GM12873 (cell line): Measurements from ENCODE around the gene IGDCC3.

Experiments
- TF ChIP-seq, protein P1 (sequence below): IDR thresholded peaks from 2 replicates; pipeline ENCODE4 v1.5.1; 2012; ENCODE audit warnings: low read depth, mild to moderate bottlenecking, moderate library complexity, low read length, control low read depth; ENCODE audit not compliant: insufficient read depth; ENCODE audit errors: missing control alignments

Gene IGDCC3

GRCh38 chr15:65323071-65323511, 54.7 kb downstream of the IGDCC3 start:
- TF ChIP-seq, protein P1, sequence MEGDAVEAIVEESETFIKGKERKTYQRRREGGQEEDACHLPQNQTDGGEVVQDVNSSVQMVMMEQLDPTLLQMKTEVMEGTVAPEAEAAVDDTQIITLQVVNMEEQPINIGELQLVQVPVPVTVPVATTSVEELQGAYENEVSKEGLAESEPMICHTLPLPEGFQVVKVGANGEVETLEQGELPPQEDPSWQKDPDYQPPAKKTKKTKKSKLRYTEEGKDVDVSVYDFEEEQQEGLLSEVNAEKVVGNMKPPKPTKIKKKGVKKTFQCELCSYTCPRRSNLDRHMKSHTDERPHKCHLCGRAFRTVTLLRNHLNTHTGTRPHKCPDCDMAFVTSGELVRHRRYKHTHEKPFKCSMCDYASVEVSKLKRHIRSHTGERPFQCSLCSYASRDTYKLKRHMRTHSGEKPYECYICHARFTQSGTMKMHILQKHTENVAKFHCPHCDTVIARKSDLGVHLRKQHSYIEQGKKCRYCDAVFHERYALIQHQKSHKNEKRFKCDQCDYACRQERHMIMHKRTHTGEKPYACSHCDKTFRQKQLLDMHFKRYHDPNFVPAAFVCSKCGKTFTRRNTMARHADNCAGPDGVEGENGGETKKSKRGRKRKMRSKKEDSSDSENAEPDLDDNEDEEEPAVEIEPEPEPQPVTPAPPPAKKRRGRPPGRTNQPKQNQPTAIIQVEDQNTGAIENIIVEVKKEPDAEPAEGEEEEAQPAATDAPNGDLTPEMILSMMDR, result no peak

- TF ChIP-seq, protein P1, result peak; percentile 83
These were observed 58.9 kb downstream of the IGDCC3 start for GRCh38 chr15:65318870-65319356.

GRCh38 chr15:65312400-65312916, 65.3 kb downstream of the IGDCC3 start:
- TF ChIP-seq, protein P1, result no peak

DNA sequence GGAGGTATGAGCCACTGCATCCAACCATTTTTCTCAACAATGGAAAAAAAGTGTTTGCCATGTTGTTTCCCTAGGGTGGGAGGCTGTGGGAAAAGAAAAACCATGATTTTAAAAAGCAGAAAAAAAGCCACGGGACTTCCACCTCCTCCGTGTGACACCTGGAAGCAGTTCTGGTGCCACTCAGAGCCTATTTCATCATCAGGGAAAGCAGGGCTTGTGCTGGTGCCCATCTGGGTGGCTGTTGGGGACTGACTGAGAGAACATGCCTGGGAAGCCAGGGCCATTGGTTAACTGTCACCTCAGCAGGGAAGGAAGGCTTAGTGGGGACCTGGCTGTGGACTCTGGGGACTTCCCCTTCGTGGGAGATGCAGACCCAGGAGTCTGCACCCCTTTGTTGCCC, 66.0 kb downstream of the IGDCC3 start:
- TF ChIP-seq, protein P1, result no peak

GRCh38 chr15:65310431-65311137, 67.2 kb downstream of the IGDCC3 start:
- TF ChIP-seq, protein P1, result no peak

DNA sequence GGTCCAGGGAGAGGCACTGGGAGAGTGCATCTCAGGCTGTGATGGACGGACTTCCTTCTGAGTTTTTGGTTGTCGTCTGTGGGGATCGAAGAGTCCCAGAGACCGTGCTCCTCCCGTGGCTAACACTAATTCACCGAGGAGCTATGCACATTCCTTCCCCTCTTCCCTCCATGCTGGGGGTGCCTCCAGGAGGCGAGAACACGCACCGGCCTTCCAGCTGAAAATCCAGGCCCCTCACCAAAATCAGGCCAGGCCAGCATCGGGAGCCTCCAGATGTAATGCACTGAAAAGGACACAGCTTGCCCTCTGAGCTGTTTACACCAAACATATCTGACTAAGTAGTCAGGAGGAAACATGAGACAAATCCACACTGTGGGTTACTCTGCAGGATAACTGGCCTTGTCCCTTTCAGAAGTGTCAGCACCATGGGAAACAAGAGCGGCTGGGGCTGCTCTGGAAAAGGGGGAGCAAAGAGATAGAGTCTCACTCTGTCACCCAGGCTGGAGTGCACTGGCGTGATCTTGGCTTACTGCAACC, 67.9 kb downstream of the IGDCC3 start:
- TF ChIP-seq, protein P1, result no peak

- TF ChIP-seq, protein P1, result no peak
These were observed 69.8 kb downstream of the IGDCC3 start for GRCh38 chr15:65307978-65308377.
